Measurements from ENCODE around the gene MFN2. TPM values are rescaled to one million over a fixed set of nuclear protein-coding genes. Genes with fewer than 3 reads are reported as not detected.

MFN2 gene
- total RNA-seq, 2 donors from 2014 or later: 20.1 to 20.8 TPM

- no peaks in the 10 kb centered on the region for H3K36me3 ChIP-seq (replicated peaks in 1 of 2; ENCODE audit: insufficient read depth in 1 of 2, low read depth in 2 of 2)
- intact Hi-C loops (cut with DNase I): no loop called here
- TF ChIP-seq CTCF (IDR thresholded peaks at IDR 0.05) (no peak), POLR2A (IDR thresholded peaks at IDR 0.05) (no peak)
- no peak overlapping the region for H3K4me3 ChIP-seq
- DNase-seq (no peak), ATAC-seq (no peak)
- H3K27ac ChIP-seq: no peak overlapping the region
- H3K27me3 ChIP-seq: no peaks in the 10 kb centered on the region
- H3K4me1 ChIP-seq: no peaks in the 10 kb centered on the region
- no peaks in the 10 kb centered on the region for H3K9me3 ChIP-seq
Measured at GRCh38 chr1:12057382-12057781, 77.1 kb downstream of the MFN2 start.

- Histone ChIP-seq H3K4me1 (no peaks in the 10 kb centered on the region), H3K27me3 (no peaks in the 10 kb centered on the region), H3K9me3 (no peaks in the 10 kb centered on the region), H3K27ac (no peak overlapping the region), H3K36me3 (replicated peaks in 1 of 2; ENCODE audit: insufficient read depth in 1 of 2, low read depth in 2 of 2) (no peaks in the 10 kb centered on the region), H3K4me3 (no peak overlapping the region)
- no peak for DNase-seq
- no peak for TF ChIP-seq CTCF (IDR thresholded peaks at IDR 0.05)
- TF ChIP-seq POLR2A (IDR thresholded peaks at IDR 0.05): no peak
- intact Hi-C loops (cut with DNase I): no loop called here
- ATAC-seq: no peak
- 83 to 86% methylated on average over 3 to 4 of the region's 4 CpGs for WGBS, 2 donors
Measured at GRCh38 chr1:12057940-12058687, 77.9 kb downstream of the MFN2 start.

- intact Hi-C loops (cut with DNase I): no loop called here
Measured at GRCh38 chr1:12059226-12059625, 79.0 kb downstream of the MFN2 start.

GRCh38 chr1:12059722-12060464 is 79.6 kb downstream of the MFN2 start:
- intact Hi-C loops (cut with DNase I): no loop called here
- DNase-seq (no peak), ATAC-seq (no peak)
- Histone ChIP-seq H3K27me3 (peaks cover 0 to 16% of the 10 kb centered on the region in 2 donors), H3K36me3 (replicated peaks in 1 of 2; ENCODE audit: insufficient read depth in 1 of 2, low read depth in 2 of 2) (no peaks in the 10 kb centered on the region), H3K9me3 (no peaks in the 10 kb centered on the region), H3K4me1 (no peaks in the 10 kb centered on the region), H3K4me3 (no peak overlapping the region), H3K27ac (no peak overlapping the region)
- 44 to 60% methylated on average over 5 to 7 of the region's 7 CpGs for WGBS, 2 donors
- TF ChIP-seq CTCF (IDR thresholded peaks at IDR 0.05) (no peak), POLR2A (IDR thresholded peaks at IDR 0.05) (no peak)

More at GRCh38 chr1:12059226-12059625, 79.0 kb downstream of the MFN2 start:
- ATAC-seq: no peak
- TF ChIP-seq POLR2A (IDR thresholded peaks at IDR 0.05): no peak
- TF ChIP-seq CTCF (IDR thresholded peaks at IDR 0.05): no peak
- Histone ChIP-seq H3K4me1 (no peaks in the 10 kb centered on the region), H3K27ac (no peak overlapping the region), H3K9me3 (no peaks in the 10 kb centered on the region), H3K36me3 (replicated peaks in 1 of 2; ENCODE audit: insufficient read depth in 1 of 2, low read depth in 2 of 2) (no peaks in the 10 kb centered on the region), H3K27me3 (peaks cover 0 to 10% of the 10 kb centered on the region in 2 donors), H3K4me3 (no peak overlapping the region)
- no peak for DNase-seq
- WGBS, 2 donors: 52 to 65% methylated on average over 3 of the region's 3 CpGs
